K562 (cell line): ENCODE measurements around the gene HLA-B. TPM values are rescaled to one million over a fixed set of nuclear protein-coding genes. Genes with fewer than 3 reads are reported as not detected.
"Not testable (repeated sequence)": the region's sequence is repeated elsewhere in the genome, so short reads cannot be mapped to it uniquely, and the experiment has no call there.

Experiments
- ATAC-seq: fragments of 200-7000 bp; cut with Tn5 transposase; 3 replicates; pipeline ENCODE4 v1.9.1; 2020; ENCODE audit warnings: moderate library complexity
- BruUV-seq: library from RNA; stranded (reverse); fragments of 400-500 nt; replicated peaks from 2 replicates; lab custom pipeline; 2021; lab: Mats Ljungman, UMichigan
- CTCF ChIA-PET: fragments of 300-600 bp; formaldehyde crosslinking; extraction: SDS; loops from one replicate; lab custom pipeline; 2021; ENCODE audit warnings: low intra/inter-chr PET ratio; lab: Yijun Ruan, JAX
- POLR2A ChIA-PET: fragments of 300-600, 350-650 bp; sonication (Branson Sonifier 250); formaldehyde crosslinking; extraction: SDS; loops from one replicate; lab custom pipeline; 2021; ENCODE audit warnings: antibody characterized with exemption, inconsistent platforms; lab: Yijun Ruan, JAX
- DNase-seq, 4 experiments: peaks; one replicate each; pipeline versions ENCODE4 v3.0.0 to v3.0.0-alpha.2; 2011 to 2018; ENCODE audit warnings: low spot score in 3 of 4, mixed read lengths in 3 of 4; ENCODE audit errors: extremely low read depth in 1 of 4
- FAIRE-seq: peaks from 2 replicates; lab custom pipeline; 2011; peaks lifted over from hg19 to GRCh38; lab: Jason Lieb, UNC
- H2AFZ ChIP-seq: 2 replicates; pipeline ENCODE4 v1.6.0; 2011; ENCODE audit warnings: low read depth, low read length, control low read depth, inconsistent platforms
- H3K27ac ChIP-seq: fragments of 200-600 bp; 3 replicates; pipeline ENCODE4 v1.8.0; 2011; ENCODE audit warnings: low read depth, mild to moderate bottlenecking, control low read depth, inconsistent platforms, low read length, moderate library complexity, mixed read lengths; ENCODE audit errors: extremely low read depth
- H3K27me3 ChIP-seq, 2 experiments: fragments of 300-600 bp in 1 of 2; 2 replicates in 1 of 2; 3 replicates in 1 of 2; pipeline versions ENCODE4 v1.6.0 to v1.8.0; 2011; ENCODE audit warnings: inconsistent platforms in 2 of 2, low read length in 2 of 2, mild to moderate bottlenecking in 1 of 2, mixed read lengths in 1 of 2, moderate library complexity in 1 of 2; ENCODE audit not compliant: control insufficient read depth in 2 of 2, insufficient read depth in 2 of 2
- H3K36me3 ChIP-seq: fragments of 300-600 bp; 3 replicates; pipeline ENCODE4 v1.8.0; 2011; ENCODE audit warnings: mild to moderate bottlenecking, low read length, inconsistent platforms; ENCODE audit not compliant: control insufficient read depth, insufficient read depth
- H3K4me1 ChIP-seq, 2 experiments: fragments of 200-600 bp in 1 of 2; replicated peaks in 1 of 2; 2 replicates in 1 of 2; 3 replicates in 1 of 2; pipeline versions ENCODE4 v1.5.1 to v1.8.0; 2011; ENCODE audit warnings: inconsistent platforms in 2 of 2, low read length in 2 of 2, mild to moderate bottlenecking in 1 of 2, mixed read lengths in 1 of 2, moderate library complexity in 1 of 2; ENCODE audit not compliant: control insufficient read depth in 2 of 2, insufficient read depth in 2 of 2
- H3K4me2 ChIP-seq: 2 replicates; pipeline ENCODE4 v1.6.1; 2011; ENCODE audit warnings: low read length, control low read depth, inconsistent platforms, mixed read lengths; ENCODE audit not compliant: insufficient read depth
- H3K4me3 ChIP-seq: fragments of 200-600 bp; sonication (generic), shearing (Covaris generic); 2 replicates; pipeline ENCODE4 v1.5.1; 2016; ENCODE audit warnings: control low read depth, inconsistent platforms
- H3K79me2 ChIP-seq: fragments of 200-600 bp; 3 replicates; pipeline ENCODE4 v1.8.0; 2011; ENCODE audit warnings: low read length, inconsistent platforms; ENCODE audit not compliant: control insufficient read depth, insufficient read depth
- H3K9ac ChIP-seq, 2 experiments: 2 replicates each; pipeline versions ENCODE4 v1.6.0 to v1.6.1; 2011; ENCODE audit warnings: low read depth in 2 of 2, low read length in 2 of 2, control low read depth in 1 of 2, inconsistent platforms in 1 of 2, mild to moderate bottlenecking in 1 of 2, mixed read lengths in 1 of 2; ENCODE audit not compliant: insufficient read depth in 1 of 2
- H3K9me1 ChIP-seq: one replicate; pipeline ENCODE4 v1.6.0; 2011; ENCODE audit warnings: inconsistent platforms, mild to moderate bottlenecking, low read length, moderate library complexity; ENCODE audit not compliant: control insufficient read depth, insufficient read depth
- H3K9me3 ChIP-seq: replicated peaks from 2 replicates; pipeline ENCODE4 v1.5.1; 2011; ENCODE audit warnings: low read depth, low read length, inconsistent platforms; ENCODE audit not compliant: control insufficient read depth, insufficient read depth
- H4K20me1 ChIP-seq: replicated peaks from 2 replicates; pipeline ENCODE4 v1.6.1; 2011; ENCODE audit warnings: low read length, inconsistent platforms, mixed read lengths; ENCODE audit not compliant: control insufficient read depth, insufficient read depth
- ESRRA ChIP-seq: fragments of 450-650 bp; IDR thresholded peaks from 2 replicates; pipeline ENCODE4 v1.6.1; 2014; ENCODE audit warnings: low read depth, mild to moderate bottlenecking, moderate library complexity, borderline replicate concordance
- KDM2B ChIP-seq: fragments of 250-450 bp; sonication (Bioruptor Pico); IDR thresholded peaks from 2 replicates; pipeline ENCODE4 v1.8.0; 2021; ENCODE audit warnings: mild to moderate bottlenecking, moderate library complexity
- KLF6 ChIP-seq: fragments of 250-450 bp; sonication (Bioruptor Pico); IDR thresholded peaks from 2 replicates; pipeline ENCODE4 v1.4.0; 2020; ENCODE audit warnings: mild to moderate bottlenecking, moderate library complexity, borderline replicate concordance
- RFX5 ChIP-seq: IDR thresholded peaks from 2 replicates; pipeline ENCODE4 v1.6.1; 2011; ENCODE audit warnings: low read depth, mild to moderate bottlenecking, improper control_type of control experiment, low read length
- ZEB2 ChIP-seq: fragments of 450-650 bp; IDR thresholded peaks from 2 replicates; pipeline ENCODE4 v1.6.1; 2016
- ZNF695 ChIP-seq: fragments of 450-650 bp; formaldehyde crosslinking; IDR thresholded peaks from 2 replicates; pipeline ENCODE4 v1.4.0; 2020; ENCODE audit warnings: mild to moderate bottlenecking, moderate library complexity
- WGBS: fragments of 100-300 bp; shearing (Covaris generic); methylation state at CpG from one replicate; pipeline ENCODE4 v1.1.6; 2016; ENCODE audit warnings: low coverage, mixed read lengths; ENCODE audit not compliant: insufficient coverage; ENCODE audit errors: missing lambda C conversion rate; 5-methylcytosine and 5-hydroxymethylcytosine counted together
- in situ Hi-C: fragments of 300-500 bp; cut with MboI; formaldehyde crosslinking; loops from 4 replicates; pipeline ENCODE4 v1.15.0; 2018; ENCODE audit warnings: inconsistent platforms, mixed read lengths
- intact Hi-C: fragments of 100-400 bp; cut with micrococcal nuclease; formaldehyde crosslinking; loops from 2 replicates; pipeline ENCODE4 v1.14.2; 2022
- polyA plus RNA-seq, 8 experiments: library from polyadenylated mRNA; depleted of rRNA in 4 of 8; stranded (reverse) in 5 of 8; unstranded in 3 of 8; fragments of >200 nt; fragmentation: Nextera tagmentation in 2 of 8; fragmentation: Illumina TruSeq in 1 of 8; extraction: Ambion mirVana in 2 of 8; extraction: Trizol in 1 of 8; gene quantifications; 2 replicates each; pipeline versions ENCODE4 v1.2.1 to v1.2.3, GENCODE V29; 2011 to 2014; ENCODE audit warnings: inconsistent platforms in 1 of 8, missing spikeins in 1 of 8
- total RNA-seq, 7 experiments: library from RNA; depleted of rRNA in 6 of 7; stranded (reverse); fragments of >200 nt in 6 of 7; fragmentation: Illumina TruSeq in 2 of 7; extraction: Trizol in 2 of 7; gene quantifications; 2 replicates each; pipeline versions ENCODE4 v1.2.1 to v1.2.3, GENCODE V29; 2011 to 2021; ENCODE audit warnings: low replicate concordance in 1 of 7
- TF ChIP-seq, protein P1 (sequence below), 2 experiments: IDR thresholded peaks; 2 replicates each; pipeline ENCODE4 v1.6.1; 2011; ENCODE audit warnings: borderline replicate concordance in 1 of 2, control low read depth in 1 of 2, low read depth in 1 of 2, low read length in 1 of 2, mild to moderate bottlenecking in 1 of 2, mixed read lengths in 1 of 2, moderate library complexity in 1 of 2; ENCODE audit not compliant: insufficient read depth in 1 of 2, insufficient read length in 1 of 2, poor library complexity in 1 of 2, severe bottlenecking in 1 of 2; ENCODE audit errors: extremely low read depth in 1 of 2
- TF ChIP-seq, protein P2 (sequence below): fragments of 450-650 bp; IDR thresholded peaks from 2 replicates; pipeline ENCODE4 v1.6.1; 2016

The HLA-B gene
- total and polyA plus RNA-seq, 9 of the 15 experiments (the other 6 are each of a cell fraction or from before 2014, with no cell fraction given) = 0.07 to 9.7 (median 0.65) TPM; not detected in 2

GRCh38 chr6:31388916-31389801 is 32.2 kb upstream of the HLA-B start:
- peaks cover 17 to 27% of the 10 kb centered on the region in 2 experiments; a peak in 4 of 5 replicates for H3K27me3 ChIP-seq
- in situ Hi-C loops, H3K9me1 ChIP-seq, BruUV-seq, H3K4me1 ChIP-seq, H3K4me2 ChIP-seq, H4K20me1 ChIP-seq, H3K9me3 ChIP-seq, H3K27ac ChIP-seq, POLR2A ChIA-PET, H3K36me3 ChIP-seq, H3K4me3 ChIP-seq, H3K9ac ChIP-seq, H2AFZ ChIP-seq, intact Hi-C loops, CTCF ChIA-PET, DNase-seq, H3K79me2 ChIP-seq: not testable (repeated sequence)
- ATAC-seq (peak; percentile 93), FAIRE-seq (peak; percentile 96)
- WGBS = 37% methylated on average over 3 of the region's 13 CpGs

DNA sequence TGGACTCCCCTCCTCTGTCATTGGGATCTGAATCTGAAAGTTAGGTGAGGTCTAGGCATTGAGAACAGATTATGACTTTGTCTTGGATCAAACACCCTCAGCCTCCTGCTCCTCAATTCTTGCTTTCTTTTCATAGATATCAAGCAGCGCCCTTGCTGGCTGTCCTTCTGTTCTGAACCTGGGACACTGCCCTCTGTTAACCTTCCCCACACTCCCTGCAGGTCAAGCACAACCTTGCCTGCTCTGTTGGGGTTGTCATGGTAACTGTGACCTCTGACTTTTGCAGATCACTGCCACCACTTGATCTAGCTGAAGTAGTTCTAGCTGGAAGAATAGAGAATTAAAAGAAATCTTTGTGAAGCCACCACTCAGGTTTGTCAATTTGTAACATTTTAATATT is 30.0 kb upstream of the HLA-B start:
- WGBS = 0% methylated on average over 1 of the region's 1 CpG
- POLR2A ChIA-PET = interaction anchor here (1.0 to 1.2 kb wide), 2 partner anchors 9 to 155 kb away, joined by 3 read pairs; partner anchors contain the start of gene DDX39B
- in situ Hi-C loops = no loop called here
- TF ChIP-seq RFX5 = no peak
- TF ChIP-seq ZNF695 (CRISPR knock-in tag) = no peak
- TF ChIP-seq, protein P1, sequence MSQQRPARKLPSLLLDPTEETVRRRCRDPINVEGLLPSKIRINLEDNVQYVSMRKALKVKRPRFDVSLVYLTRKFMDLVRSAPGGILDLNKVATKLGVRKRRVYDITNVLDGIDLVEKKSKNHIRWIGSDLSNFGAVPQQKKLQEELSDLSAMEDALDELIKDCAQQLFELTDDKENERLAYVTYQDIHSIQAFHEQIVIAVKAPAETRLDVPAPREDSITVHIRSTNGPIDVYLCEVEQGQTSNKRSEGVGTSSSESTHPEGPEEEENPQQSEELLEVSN (IDR thresholded peaks at IDR 0.05; ENCODE audit: borderline replicate concordance in 1 of 2, extremely low read depth in 1 of 2, insufficient read depth in 1 of 2, insufficient read length in 1 of 2, low read depth in 1 of 2, low read length in 1 of 2, poor library complexity in 1 of 2, severe bottlenecking in 1 of 2) = no peak
- TF ChIP-seq KLF6 (CRISPR knock-in tag) = no peak
- no peak for TF ChIP-seq ZEB2
- TF ChIP-seq, protein P2, sequence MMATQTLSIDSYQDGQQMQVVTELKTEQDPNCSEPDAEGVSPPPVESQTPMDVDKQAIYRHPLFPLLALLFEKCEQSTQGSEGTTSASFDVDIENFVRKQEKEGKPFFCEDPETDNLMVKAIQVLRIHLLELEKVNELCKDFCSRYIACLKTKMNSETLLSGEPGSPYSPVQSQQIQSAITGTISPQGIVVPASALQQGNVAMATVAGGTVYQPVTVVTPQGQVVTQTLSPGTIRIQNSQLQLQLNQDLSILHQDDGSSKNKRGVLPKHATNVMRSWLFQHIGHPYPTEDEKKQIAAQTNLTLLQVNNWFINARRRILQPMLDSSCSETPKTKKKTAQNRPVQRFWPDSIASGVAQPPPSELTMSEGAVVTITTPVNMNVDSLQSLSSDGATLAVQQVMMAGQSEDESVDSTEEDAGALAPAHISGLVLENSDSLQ = no peak
- TF ChIP-seq ESRRA = 0 out of 2 replicates have a peak, but pooled peaks have one; percentile 25
- no peak for TF ChIP-seq KDM2B

More for the DNA sequence above, 30.0 kb upstream of the HLA-B start:
- Histone ChIP-seq H3K36me3 (no peaks in the 10 kb centered on the region), H3K9me1 (no peaks in the 10 kb centered on the region), H3K27ac (no peak overlapping the region), H2AFZ (no peak overlapping the region), H3K9me3 (no peaks in the 10 kb centered on the region), H3K9ac (no peak overlapping the region), H3K27me3 (peaks cover 33 to 42% of the 10 kb centered on the region in 2 experiments; a peak in 4 of 5 replicates), H3K4me3 (no peak overlapping the region), H4K20me1 (no peaks in the 10 kb centered on the region), H3K4me1 (no peaks in the 10 kb centered on the region), H3K4me2 (no peak overlapping the region), H3K79me2 (no peaks in the 10 kb centered on the region)
- ATAC-seq (peak; percentile 51), FAIRE-seq (no peak), DNase-seq (peak in 2 of 4 experiments; percentile 39 to 54)
- CTCF ChIA-PET = no interaction called here
- BruUV-seq = no TSS peak
- intact Hi-C loops = no loop called here
